Measurements from ENCODE around the gene TEX35. TPM values are rescaled to one million over a fixed set of nuclear protein-coding genes. Genes with fewer than 3 reads are reported as not detected.

TEX35 gene
- total and polyA plus RNA-seq, 5 donors from 2014 or later = not detected

- Mint-ChIP-seq H3K36me3 (no peaks in the 10 kb centered on the region), H3K4me1 (peaks cover 5 to 14% (median 10%) of the 10 kb centered on the region in 4 donors), H3K4me3 (peak overlapping the region in 3 of 4 donors; percentile 45 to 47 (median 46)), H3K27ac (peak overlapping the region in 1 of 3 donors; percentile 21), H3K9me3 (peaks cover 0 to 2% (median 0%) of the 10 kb centered on the region in 7 donors), H3K27me3 (peaks cover 5% of the 10 kb centered on the region)
- Histone ChIP-seq H3K27ac (ENCODE audit: insufficient read depth, low read length, poor library complexity, severe bottlenecking) (no peak overlapping the region), H3K4me3 (ENCODE audit: low read depth, low read length) (no peak overlapping the region), H3K36me3 (ENCODE audit: control insufficient read depth, insufficient read depth, low read length) (no peaks in the 10 kb centered on the region), H3K27me3 (ENCODE audit: control insufficient read depth, insufficient read depth, low read length) (no peaks in the 10 kb centered on the region), H3K9me3 (ENCODE audit: control insufficient read depth in 2 of 2, low read length in 2 of 2) (no peaks in the 10 kb centered on the region), H3K4me1 (ENCODE audit: control insufficient read depth, insufficient read depth, low read length, poor library complexity, severe bottlenecking) (peaks cover 18% of the 10 kb centered on the region)
- DNase-seq = no peak
- ATAC-seq (ENCODE audit: low read depth in 2 of 2) = no peak
Observed at GRCh38 chr1:178540204-178540603, 27.3 kb downstream of the TEX35 start.

- DNase-seq = no peak
- Histone ChIP-seq H3K27ac (ENCODE audit: insufficient read depth, low read length, poor library complexity, severe bottlenecking) (no peak overlapping the region), H3K4me1 (ENCODE audit: control insufficient read depth, insufficient read depth, low read length, poor library complexity, severe bottlenecking) (peaks cover 18% of the 10 kb centered on the region), H3K27me3 (ENCODE audit: control insufficient read depth, insufficient read depth, low read length) (no peaks in the 10 kb centered on the region), H3K4me3 (ENCODE audit: low read depth, low read length) (no peak overlapping the region), H3K36me3 (ENCODE audit: control insufficient read depth, insufficient read depth, low read length) (no peaks in the 10 kb centered on the region), H3K9me3 (ENCODE audit: control insufficient read depth in 2 of 2, low read length in 2 of 2) (no peaks in the 10 kb centered on the region)
- ATAC-seq (ENCODE audit: low read depth in 2 of 2) = no peak
- peaks cover 6 to 14% (median 12%) of the 10 kb centered on the region in 4 donors for H3K4me1 Mint-ChIP-seq
- peak overlapping the region in 3 of 4 donors; percentile 45 to 96 (median 61) for H3K4me3 Mint-ChIP-seq
- H3K27me3 Mint-ChIP-seq = peaks cover 3% of the 10 kb centered on the region
- H3K9me3 Mint-ChIP-seq = peaks cover 0 to 2% (median 0%) of the 10 kb centered on the region in 7 donors
- peak overlapping the region in 1 of 3 donors; percentile 21 for H3K27ac Mint-ChIP-seq
- no peaks in the 10 kb centered on the region for H3K36me3 Mint-ChIP-seq
Observed at GRCh38 chr1:178540646-178541045, 27.7 kb downstream of the TEX35 start.

GRCh38 chr1:178541379-178541778 lies 28.5 kb downstream of the TEX35 start:
- Mint-ChIP-seq H3K27me3 (no peaks in the 10 kb centered on the region), H3K4me3 (peak overlapping the region; percentile 92 to 96 (median 94)), H3K36me3 (no peaks in the 10 kb centered on the region), H3K9me3 (peaks cover 0 to 2% (median 0%) of the 10 kb centered on the region in 7 donors), H3K27ac (peak overlapping the region in 2 of 3 donors; percentile 43 to 85), H3K4me1 (peaks cover 8 to 15% (median 13%) of the 10 kb centered on the region in 4 donors)
- DNase-seq (no peak), ATAC-seq (ENCODE audit: low read depth in 2 of 2) (no peak)
- Histone ChIP-seq H3K9me3 (ENCODE audit: control insufficient read depth in 2 of 2, low read length in 2 of 2) (no peaks in the 10 kb centered on the region), H3K4me3 (ENCODE audit: low read depth, low read length) (no peak overlapping the region), H3K27ac (ENCODE audit: insufficient read depth, low read length, poor library complexity, severe bottlenecking) (no peak overlapping the region), H3K27me3 (ENCODE audit: control insufficient read depth, insufficient read depth, low read length) (no peaks in the 10 kb centered on the region), H3K4me1 (ENCODE audit: control insufficient read depth, insufficient read depth, low read length, poor library complexity, severe bottlenecking) (peaks cover 18% of the 10 kb centered on the region), H3K36me3 (ENCODE audit: control insufficient read depth, insufficient read depth, low read length) (no peaks in the 10 kb centered on the region)

- Mint-ChIP-seq H3K27me3 (no peaks in the 10 kb centered on the region), H3K27ac (peak overlapping the region; percentile 85 to 92 (median 87)), H3K36me3 (no peaks in the 10 kb centered on the region), H3K4me1 (peaks cover 8 to 15% (median 13%) of the 10 kb centered on the region in 4 donors), H3K9me3 (peaks cover 0 to 2% (median 0%) of the 10 kb centered on the region in 7 donors), H3K4me3 (peak overlapping the region; percentile 92 to 96 (median 94))
- Histone ChIP-seq H3K27ac (ENCODE audit: insufficient read depth, low read length, poor library complexity, severe bottlenecking) (no peak overlapping the region), H3K36me3 (ENCODE audit: control insufficient read depth, insufficient read depth, low read length) (no peaks in the 10 kb centered on the region), H3K9me3 (ENCODE audit: control insufficient read depth in 2 of 2, low read length in 2 of 2) (no peaks in the 10 kb centered on the region), H3K4me1 (ENCODE audit: control insufficient read depth, insufficient read depth, low read length, poor library complexity, severe bottlenecking) (peaks cover 18% of the 10 kb centered on the region), H3K4me3 (ENCODE audit: low read depth, low read length) (peak overlapping the region; percentile 90), H3K27me3 (ENCODE audit: control insufficient read depth, insufficient read depth, low read length) (no peaks in the 10 kb centered on the region)
- ATAC-seq (ENCODE audit: low read depth in 2 of 2) (peak; percentile 36 to 37), DNase-seq (peak in 2 of 3 donors; percentile 19 to 40)
Observed at GRCh38 chr1:178541829-178542553, 29.1 kb downstream of the TEX35 start.

GRCh38 chr1:178542554-178543289 lies 29.8 kb downstream of the TEX35 start:
- H3K4me1 Mint-ChIP-seq = peaks cover 8 to 15% (median 13%) of the 10 kb centered on the region in 4 donors
- ATAC-seq (ENCODE audit: low read depth in 2 of 2) = peak; percentile 84 to 86

GRCh38 chr1:178543290-178543607 lies 30.3 kb downstream of the TEX35 start:
- peak in 1 of 3 donors; percentile 10 for DNase-seq
- Mint-ChIP-seq H3K4me3 (peak overlapping the region; percentile 92 to 96 (median 94)), H3K27ac (peak overlapping the region; percentile 26 to 54 (median 51)), H3K4me1 (peaks cover 8 to 15% (median 13%) of the 10 kb centered on the region in 4 donors), H3K36me3 (no peaks in the 10 kb centered on the region), H3K27me3 (no peaks in the 10 kb centered on the region), H3K9me3 (no peaks in the 10 kb centered on the region)
- H3K27me3 ChIP-seq (ENCODE audit: control insufficient read depth, insufficient read depth, low read length) = no peaks in the 10 kb centered on the region
- H3K36me3 ChIP-seq (ENCODE audit: control insufficient read depth, insufficient read depth, low read length) = no peaks in the 10 kb centered on the region
- H3K27ac ChIP-seq (ENCODE audit: insufficient read depth, low read length, poor library complexity, severe bottlenecking) = no peak overlapping the region
- ATAC-seq (ENCODE audit: low read depth in 2 of 2) = no peak
- peaks cover 18% of the 10 kb centered on the region for H3K4me1 ChIP-seq (ENCODE audit: control insufficient read depth, insufficient read depth, low read length, poor library complexity, severe bottlenecking)
- peak overlapping the region; percentile 44 for H3K4me3 ChIP-seq (ENCODE audit: low read depth, low read length)
- no peaks in the 10 kb centered on the region for H3K9me3 ChIP-seq (ENCODE audit: control insufficient read depth in 2 of 2, low read length in 2 of 2)

More at GRCh38 chr1:178542554-178543289, 29.8 kb downstream of the TEX35 start:
- peak overlapping the region; percentile 92 to 96 (median 94) for H3K4me3 Mint-ChIP-seq
- Histone ChIP-seq H3K27me3 (ENCODE audit: control insufficient read depth, insufficient read depth, low read length) (no peaks in the 10 kb centered on the region), H3K4me1 (ENCODE audit: control insufficient read depth, insufficient read depth, low read length, poor library complexity, severe bottlenecking) (peaks cover 18% of the 10 kb centered on the region), H3K9me3 (ENCODE audit: control insufficient read depth in 2 of 2, low read length in 2 of 2) (no peaks in the 10 kb centered on the region), H3K4me3 (ENCODE audit: low read depth, low read length) (peak overlapping the region; percentile 90), H3K27ac (ENCODE audit: insufficient read depth, low read length, poor library complexity, severe bottlenecking) (no peak overlapping the region), H3K36me3 (ENCODE audit: control insufficient read depth, insufficient read depth, low read length) (no peaks in the 10 kb centered on the region)
- H3K36me3 Mint-ChIP-seq = no peaks in the 10 kb centered on the region
- no peaks in the 10 kb centered on the region for H3K27me3 Mint-ChIP-seq
- peak; percentile 65 to 81 (median 76) for DNase-seq
- peaks cover 0 to under 1% (median 0%) of the 10 kb centered on the region in 7 donors for H3K9me3 Mint-ChIP-seq
- H3K27ac Mint-ChIP-seq = peak overlapping the region; percentile 85 to 92 (median 87)

GRCh38 chr1:178544531-178544930 lies 31.6 kb downstream of the TEX35 start:
- Mint-ChIP-seq H3K27me3 (no peaks in the 10 kb centered on the region), H3K36me3 (no peaks in the 10 kb centered on the region), H3K27ac (peak overlapping the region in 2 of 3 donors; percentile 40 to 56), H3K4me1 (peaks cover 8 to 15% (median 13%) of the 10 kb centered on the region in 4 donors), H3K4me3 (peak overlapping the region; percentile 39 to 96 (median 77)), H3K9me3 (no peaks in the 10 kb centered on the region)
- ATAC-seq (ENCODE audit: low read depth in 2 of 2) (no peak), DNase-seq (no peak)
- H3K4me3 ChIP-seq (ENCODE audit: low read depth, low read length) = no peak overlapping the region
- H3K4me1 ChIP-seq (ENCODE audit: control insufficient read depth, insufficient read depth, low read length, poor library complexity, severe bottlenecking) = peaks cover 18% of the 10 kb centered on the region
- H3K27ac ChIP-seq (ENCODE audit: insufficient read depth, low read length, poor library complexity, severe bottlenecking) = no peak overlapping the region
- no peaks in the 10 kb centered on the region for H3K36me3 ChIP-seq (ENCODE audit: control insufficient read depth, insufficient read depth, low read length)
- H3K27me3 ChIP-seq (ENCODE audit: control insufficient read depth, insufficient read depth, low read length) = no peaks in the 10 kb centered on the region
- H3K9me3 ChIP-seq (ENCODE audit: control insufficient read depth in 2 of 2, low read length in 2 of 2) = no peaks in the 10 kb centered on the region
